HepG2 (cell line): ENCODE results near the gene SLC2A4. TPM values are rescaled to one million over a fixed set of nuclear protein-coding genes. Genes with fewer than 3 reads are reported as not detected.
A peak's percentile ranks its signal among the peaks of the same experiment; 100 is the strongest.

Experiments used
- ATAC-seq: fragments of 200-7000 bp; cut with Tn5 transposase; 3 replicates; pipeline ENCODE4 v1.9.1; 2020; ENCODE audit warnings: mild to moderate bottlenecking, moderate library complexity
- BruUV-seq: library from RNA; stranded (reverse); fragments of 400-500 nt; replicated peaks from 2 replicates; lab custom pipeline; 2021; lab: Mats Ljungman, UMichigan
- CTCF ChIA-PET: fragments of 300-600 bp; formaldehyde crosslinking; extraction: SDS; loops from one replicate; lab custom pipeline; 2021; ENCODE audit warnings: low total read pairs, inconsistent platforms, low intra/inter-chr PET ratio; lab: Yijun Ruan, JAX
- POLR2A ChIA-PET: fragments of 350-600 bp; sonication (Branson Sonifier 250); formaldehyde crosslinking; loops from one replicate; lab custom pipeline; 2020; ENCODE audit warnings: antibody characterized with exemption, inconsistent platforms; lab: Yijun Ruan, JAX
- DNase-seq: peaks from one replicate; pipeline ENCODE4 v3.0.0-alpha.2; 2015; ENCODE audit warnings: low spot score
- FAIRE-seq: peaks from 3 replicates; lab custom pipeline; 2011; peaks lifted over from hg19 to GRCh38; lab: Jason Lieb, UNC
- H2AFZ ChIP-seq: one replicate; pipeline ENCODE4 v1.6.1; 2011; ENCODE audit warnings: low read length, inconsistent platforms
- H3K27ac ChIP-seq: fragments of 300-600 bp; 3 replicates; pipeline ENCODE4 v1.8.0; 2011; ENCODE audit warnings: mixed run types, mild to moderate bottlenecking, mixed read lengths, low read length, inconsistent platforms; ENCODE audit not compliant: insufficient read depth; ENCODE audit errors: extremely low read length
- H3K27me3 ChIP-seq, 2 experiments: fragments of 200-600 bp in 1 of 2; 2 replicates in 1 of 2; 3 replicates in 1 of 2; pipeline versions ENCODE4 v1.6.0 to v1.8.0; 2011; ENCODE audit warnings: low read length in 2 of 2, mild to moderate bottlenecking in 2 of 2, moderate library complexity in 2 of 2, inconsistent platforms in 1 of 2; ENCODE audit not compliant: insufficient read depth in 2 of 2, control insufficient read depth in 1 of 2
- H3K36me3 ChIP-seq, 2 experiments: fragments of 200-600 bp in 1 of 2; replicated peaks in 1 of 2; 2 replicates in 1 of 2; 3 replicates in 1 of 2; pipeline versions ENCODE4 v1.5.1 to v1.8.0; 2011; ENCODE audit warnings: low read length in 2 of 2, inconsistent platforms in 1 of 2; ENCODE audit not compliant: insufficient read depth in 2 of 2, control insufficient read depth in 1 of 2
- H3K4me1 ChIP-seq: 2 replicates; pipeline ENCODE4 v1.5.1; 2012; ENCODE audit warnings: low read length, inconsistent platforms; ENCODE audit not compliant: insufficient read depth
- H3K4me2 ChIP-seq: 2 replicates; pipeline ENCODE4 v1.6.0; 2011; ENCODE audit warnings: low read depth, low read length, inconsistent platforms
- H3K4me3 ChIP-seq, 3 experiments: fragments of 200-600 bp in 1 of 3; sonication (generic), shearing (Covaris generic) in 1 of 3; replicated peaks in 1 of 3; 2 replicates each; pipeline ENCODE4 v1.5.1; 2011 to 2016; ENCODE audit warnings: low read length in 3 of 3, inconsistent platforms in 2 of 3, low read depth in 2 of 3, mild to moderate bottlenecking in 2 of 3, control low read depth in 1 of 3, mixed read lengths in 1 of 3; ENCODE audit not compliant: insufficient read depth in 1 of 3
- H3K79me2 ChIP-seq: one replicate; pipeline ENCODE4 v1.6.1; 2011; ENCODE audit warnings: low read length, inconsistent platforms; ENCODE audit not compliant: insufficient read depth
- H3K9ac ChIP-seq: 2 replicates; pipeline ENCODE4 v1.6.0; 2011; ENCODE audit warnings: mild to moderate bottlenecking, low read depth, low read length, inconsistent platforms; ENCODE audit not compliant: insufficient read depth
- H3K9me3 ChIP-seq: 2 replicates; pipeline ENCODE4 v1.5.1; 2012; ENCODE audit warnings: mild to moderate bottlenecking, low read length
- H4K20me1 ChIP-seq: 2 replicates; pipeline ENCODE4 v1.6.0; 2011; ENCODE audit warnings: inconsistent platforms, mild to moderate bottlenecking, low read length, moderate library complexity; ENCODE audit not compliant: insufficient read depth
- AKNA ChIP-seq: sonication (generic); formaldehyde crosslinking; IDR thresholded peaks from 2 replicates; pipeline ENCODE4 v1.4.0; 2020; ENCODE audit warnings: missing genetic modification reagents, borderline replicate concordance
- ASH2L ChIP-seq: fragments of 300-600, 200-600 bp; sonication (generic); IDR thresholded peaks from 2 replicates; pipeline ENCODE4 v1.7.0; 2017; ENCODE audit warnings: low read depth, mild to moderate bottlenecking, moderate library complexity, mixed read lengths, low read length; ENCODE audit not compliant: insufficient read length
- HDAC1 ChIP-seq: sonication (generic); formaldehyde crosslinking; IDR thresholded peaks from 2 replicates; pipeline ENCODE4 v1.5.1; 2020; ENCODE audit warnings: mild to moderate bottlenecking, missing genetic modification reagents
- MIER2 ChIP-seq: IDR thresholded peaks from 2 replicates; pipeline ENCODE4 v1.6.1; 2016; ENCODE audit warnings: missing biosample characterization, missing genetic modification reagents
- REL ChIP-seq: sonication (generic); formaldehyde crosslinking; conservative IDR thresholded peaks from 2 replicates; pipeline ENCODE4 v1.8.0; 2022; ENCODE audit warnings: mild to moderate bottlenecking, missing genetic modification reagents, moderate library complexity
- SYNCRIP ChIP-seq: fragments of 200-400 bp; formaldehyde crosslinking; IDR thresholded peaks from 2 replicates; pipeline ENCODE4 v1.6.1; 2018; ENCODE audit warnings: mild to moderate bottlenecking, low read depth, low read length; ENCODE audit not compliant: insufficient read depth
- ZBTB38 ChIP-seq: sonication (generic); formaldehyde crosslinking; IDR thresholded peaks from 2 replicates; pipeline ENCODE4 v1.5.1; 2020; ENCODE audit warnings: mild to moderate bottlenecking, missing genetic modification reagents
- ZNF17 ChIP-seq: sonication (generic); formaldehyde crosslinking; IDR thresholded peaks from 2 replicates; pipeline ENCODE4 v1.5.0; 2020; ENCODE audit warnings: mild to moderate bottlenecking, missing genetic modification reagents
- ZNF3 ChIP-seq: IDR thresholded peaks from 2 replicates; pipeline ENCODE4 v1.7.0; 2017; ENCODE audit warnings: inconsistent platforms
- ZNF44 ChIP-seq: sonication (generic); formaldehyde crosslinking; IDR thresholded peaks from 2 replicates; pipeline ENCODE4 v1.5.1; 2020; ENCODE audit warnings: mild to moderate bottlenecking, missing genetic modification reagents
- ZNF709 ChIP-seq: sonication (generic); formaldehyde crosslinking; IDR thresholded peaks from 2 replicates; pipeline ENCODE4 v1.5.0; 2020; ENCODE audit warnings: mild to moderate bottlenecking, missing genetic modification reagents
- WGBS: methylation state at CpG from one replicate; pipeline ENCODE4 v1.1.6; 2017; ENCODE audit warnings: low lambda C conversion rate; 5-methylcytosine and 5-hydroxymethylcytosine counted together
- in situ Hi-C: cut with HindIII; loops from 2 replicates; pipeline ENCODE4 v1.10.0; 2017; ENCODE audit warnings: low pct_unique_long_range_greater_than_20kb; ENCODE audit not compliant: extremely low pct_ligation_motif_present
- intact Hi-C: fragments of 100-400 bp; cut with micrococcal nuclease; formaldehyde crosslinking; loops from one replicate; pipeline ENCODE4 v1.10.0; 2022; ENCODE audit not compliant: unreplicated experiment
- polyA plus RNA-seq, 8 experiments: library from polyadenylated mRNA; depleted of rRNA in 3 of 8; stranded (reverse) in 7 of 8; unstranded in 1 of 8; fragments of >200 nt; fragmentation: Illumina TruSeq in 4 of 8; extraction: Trizol in 4 of 8; gene quantifications; 2 replicates each; pipeline versions ENCODE4 v1.2.1 to v1.2.3, GENCODE V29; 2011 to 2016; ENCODE audit warnings: low read depth in 4 of 8, missing spikeins in 1 of 8, mixed read lengths in 1 of 8; ENCODE audit not compliant: insufficient read depth in 1 of 8
- total RNA-seq, 5 experiments: library from RNA; depleted of rRNA; stranded (reverse); fragments of >200 nt; fragmentation: Illumina TruSeq; extraction: Trizol; gene quantifications; 2 replicates each; pipeline ENCODE4 v1.2.3, GENCODE V29; 2016; ENCODE audit warnings: low read depth in 1 of 5
- TF ChIP-seq, protein P1 (sequence below): IDR thresholded peaks from 2 replicates; pipeline ENCODE4 v1.6.1; 2012; ENCODE audit warnings: inconsistent platforms
- TF ChIP-seq, protein P2 (sequence below): sonication (generic); formaldehyde crosslinking; IDR thresholded peaks from 2 replicates; pipeline ENCODE4 v1.5.0; 2020; ENCODE audit warnings: mild to moderate bottlenecking, missing genetic modification reagents, borderline replicate concordance

Gene SLC2A4
- total and polyA plus RNA-seq, 2 of the 13 experiments (the other 11 are each of a cell fraction or from before 2014, with no cell fraction given), result 4.9 to 5.8 TPM

- no peak for TF ChIP-seq AKNA (CRISPR knock-in tag)
- TF ChIP-seq REL (CRISPR knock-in tag), result no peak
- no peak for TF ChIP-seq MIER2 (CRISPR knock-in tag)
- no peak for TF ChIP-seq ZNF44
- TF ChIP-seq ZNF709 (CRISPR knock-in tag), result no peak
- peak; percentile 11 for TF ChIP-seq ASH2L
- TF ChIP-seq HDAC1 (CRISPR knock-in tag), result peak; percentile 40
- TF ChIP-seq SYNCRIP, result no peak
Observed at GRCh38 chr17:7292729-7293128, 11.2 kb downstream of the SLC2A4 start (continued).

GRCh38 chr17:7293159-7293558, 11.6 kb downstream of the SLC2A4 start:
- peak overlapping the region in 2 of 3 experiments; percentile 29 to 54; a peak in 2 of 6 replicates for H3K4me3 ChIP-seq
- H3K4me1 ChIP-seq, result peaks cover 41% of the 10 kb centered on the region
- BruUV-seq, result no TSS peak
- no peak for FAIRE-seq
- no peaks in the 10 kb centered on the region for H3K79me2 ChIP-seq
- DNase-seq, result no peak
- no peaks in the 10 kb centered on the region for H3K9me3 ChIP-seq
- no peaks in the 10 kb centered on the region for H4K20me1 ChIP-seq
- TF ChIP-seq ZNF3 (CRISPR knock-in tag), result no peak
- TF ChIP-seq, protein P1, sequence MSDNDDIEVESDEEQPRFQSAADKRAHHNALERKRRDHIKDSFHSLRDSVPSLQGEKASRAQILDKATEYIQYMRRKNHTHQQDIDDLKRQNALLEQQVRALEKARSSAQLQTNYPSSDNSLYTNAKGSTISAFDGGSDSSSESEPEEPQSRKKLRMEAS, result 0 out of 2 replicates have a peak, but pooled peaks have one; percentile 6
- TF ChIP-seq, protein P2, sequence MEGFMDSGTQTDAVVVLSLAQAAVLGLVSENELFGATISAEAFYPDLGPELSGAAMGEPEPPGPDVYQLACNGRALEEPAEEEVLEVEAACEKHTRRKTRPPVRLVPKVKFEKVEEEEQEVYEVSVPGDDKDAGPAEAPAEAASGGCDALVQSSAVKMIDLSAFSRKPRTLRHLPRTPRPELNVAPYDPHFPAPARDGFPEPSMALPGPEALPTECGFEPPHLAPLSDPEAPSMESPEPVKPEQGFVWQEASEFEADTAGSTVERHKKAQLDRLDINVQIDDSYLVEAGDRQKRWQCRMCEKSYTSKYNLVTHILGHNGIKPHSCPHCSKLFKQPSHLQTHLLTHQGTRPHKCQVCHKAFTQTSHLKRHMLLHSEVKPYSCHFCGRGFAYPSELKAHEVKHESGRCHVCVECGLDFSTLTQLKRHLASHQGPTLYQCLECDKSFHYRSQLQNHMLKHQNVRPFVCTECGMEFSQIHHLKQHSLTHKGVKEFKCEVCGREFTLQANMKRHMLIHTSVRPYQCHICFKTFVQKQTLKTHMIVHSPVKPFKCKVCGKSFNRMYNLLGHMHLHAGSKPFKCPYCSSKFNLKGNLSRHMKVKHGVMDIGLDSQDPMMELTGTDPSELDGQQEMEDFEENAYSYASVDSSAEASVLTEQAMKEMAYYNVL, result 0 out of 2 replicates have a peak, but pooled peaks have one; percentile 2
- TF ChIP-seq ZNF17 (CRISPR knock-in tag), result no peak
- TF ChIP-seq ZBTB38 (CRISPR knock-in tag), result peak; percentile 43; the same call in 1 of the 2 replicates
- H3K9ac ChIP-seq, result no peak overlapping the region; the same call in 1 of the 2 replicates
- no peak overlapping the region for H3K27ac ChIP-seq
- peaks cover 0 to 11% of the 10 kb centered on the region in 2 experiments; a peak in 2 of 5 replicates for H3K27me3 ChIP-seq
- WGBS, result 51% methylated on average over 8 of the region's 11 CpGs
- no peak for ATAC-seq
- no peaks in the 10 kb centered on the region for H3K36me3 ChIP-seq
- H3K4me2 ChIP-seq, result peak overlapping the region; percentile 75
- ChIA-PET POLR2A (interaction anchor here (1.0 to 3.7 kb wide), 5 partner anchors 11 to 247 kb away, joined by 3 to 35 read pairs (median 3); partner anchors contain the start of genes GABARAP and SLC2A4), CTCF (interaction anchor here (1.1 kb wide), 1 partner anchor 13 kb away, joined by 3 read pairs; no protein-coding TSS in a partner anchor)
- intact Hi-C loops, result no loop called here
- in situ Hi-C loops, result no loop called here
- no peak overlapping the region for H2AFZ ChIP-seq
